ENCODE results near the gene GLT1D1.

Gene GLT1D1

GRCh38 chr12:128872303-128872702, 19.0 kb downstream of the GLT1D1 start:
- TF ChIP-seq, protein P1, sequence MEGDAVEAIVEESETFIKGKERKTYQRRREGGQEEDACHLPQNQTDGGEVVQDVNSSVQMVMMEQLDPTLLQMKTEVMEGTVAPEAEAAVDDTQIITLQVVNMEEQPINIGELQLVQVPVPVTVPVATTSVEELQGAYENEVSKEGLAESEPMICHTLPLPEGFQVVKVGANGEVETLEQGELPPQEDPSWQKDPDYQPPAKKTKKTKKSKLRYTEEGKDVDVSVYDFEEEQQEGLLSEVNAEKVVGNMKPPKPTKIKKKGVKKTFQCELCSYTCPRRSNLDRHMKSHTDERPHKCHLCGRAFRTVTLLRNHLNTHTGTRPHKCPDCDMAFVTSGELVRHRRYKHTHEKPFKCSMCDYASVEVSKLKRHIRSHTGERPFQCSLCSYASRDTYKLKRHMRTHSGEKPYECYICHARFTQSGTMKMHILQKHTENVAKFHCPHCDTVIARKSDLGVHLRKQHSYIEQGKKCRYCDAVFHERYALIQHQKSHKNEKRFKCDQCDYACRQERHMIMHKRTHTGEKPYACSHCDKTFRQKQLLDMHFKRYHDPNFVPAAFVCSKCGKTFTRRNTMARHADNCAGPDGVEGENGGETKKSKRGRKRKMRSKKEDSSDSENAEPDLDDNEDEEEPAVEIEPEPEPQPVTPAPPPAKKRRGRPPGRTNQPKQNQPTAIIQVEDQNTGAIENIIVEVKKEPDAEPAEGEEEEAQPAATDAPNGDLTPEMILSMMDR (IDR thresholded peaks at IDR 0.05; ENCODE audit: low read depth, low read length, missing control alignments), result no peak
- DNase-seq (ENCODE audit: low read depth), result no peak
- H3K4me3 ChIP-seq (ENCODE audit: low read depth, low read length), result no peak overlapping the region

DNA sequence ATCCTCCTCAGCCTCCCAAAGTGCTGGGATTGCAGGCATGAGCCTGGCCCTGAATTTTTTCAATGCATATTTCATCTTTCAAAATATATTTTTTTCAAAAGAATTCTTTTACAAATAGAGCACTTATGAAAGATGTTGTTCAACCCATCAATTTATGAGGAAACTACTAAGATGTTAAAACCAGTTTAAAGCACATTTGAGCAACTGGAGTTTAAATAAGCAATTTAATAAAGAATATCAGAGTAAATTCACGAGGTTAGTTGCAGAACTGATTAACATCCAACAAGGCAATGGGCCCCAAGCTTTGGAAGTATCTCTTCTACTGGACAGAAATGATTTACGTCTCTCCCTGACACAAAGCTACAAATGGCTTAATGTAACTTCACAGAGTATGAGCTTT, 23.3 kb downstream of the GLT1D1 start:
- no peak overlapping the region for H3K4me3 ChIP-seq (ENCODE audit: low read depth, low read length)
- TF ChIP-seq, protein P1 (IDR thresholded peaks at IDR 0.05; ENCODE audit: low read depth, low read length, missing control alignments), result no peak

DNA sequence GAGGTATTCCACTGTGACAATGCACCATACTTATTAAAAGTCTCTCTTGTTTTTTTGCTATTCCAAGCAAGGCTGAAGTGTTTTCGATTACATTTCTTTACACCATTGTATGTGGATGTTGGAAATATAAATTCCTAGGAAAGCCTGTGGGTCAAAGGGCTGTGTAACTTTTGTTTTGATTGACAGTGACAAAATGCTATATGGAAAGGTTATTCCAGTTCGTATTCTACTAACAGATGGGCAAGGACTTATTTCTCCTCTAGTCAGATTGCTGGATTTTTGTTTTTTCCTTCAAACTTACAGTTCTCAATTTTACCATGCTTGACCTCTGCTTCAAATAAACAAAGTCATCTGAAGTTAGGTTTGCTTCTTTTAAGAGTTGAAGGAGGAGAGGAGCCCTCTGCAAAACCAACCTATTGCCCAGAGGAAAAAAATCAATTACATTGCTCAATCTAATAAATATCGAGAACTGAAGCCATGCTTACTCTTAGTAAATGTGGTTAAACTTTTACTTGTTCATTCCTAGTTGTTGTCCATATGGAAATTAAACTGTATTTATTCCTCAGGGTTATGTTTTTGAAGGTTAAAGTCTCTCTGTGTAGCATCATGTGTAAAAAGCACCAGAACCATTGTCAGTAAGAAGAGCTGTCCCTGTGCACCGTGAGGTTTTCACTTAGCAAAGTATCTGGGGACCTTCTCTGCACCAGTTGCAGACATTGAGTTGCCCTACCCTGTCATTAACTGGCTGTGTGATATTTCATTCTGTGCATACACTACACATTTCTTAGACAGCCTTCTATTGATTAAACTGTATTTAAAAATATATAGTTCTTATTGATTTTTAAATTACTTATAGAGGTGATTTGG, 26.9 kb downstream of the GLT1D1 start:
- no peak for DNase-seq (ENCODE audit: low read depth)
- TF ChIP-seq, protein P1 (IDR thresholded peaks at IDR 0.05; ENCODE audit: low read depth, low read length, missing control alignments), result no peak
- H3K4me3 ChIP-seq (ENCODE audit: low read depth, low read length), result no peak overlapping the region

More for the DNA sequence above, 23.3 kb downstream of the GLT1D1 start:
- no peak for DNase-seq (ENCODE audit: low read depth)

- TF ChIP-seq, protein P1 (IDR thresholded peaks at IDR 0.05; ENCODE audit: low read depth, low read length, missing control alignments), result no peak
- no peak for DNase-seq (ENCODE audit: low read depth)
Observed at GRCh38 chr12:128891856-128892255, 38.6 kb downstream of the GLT1D1 start.

DNA sequence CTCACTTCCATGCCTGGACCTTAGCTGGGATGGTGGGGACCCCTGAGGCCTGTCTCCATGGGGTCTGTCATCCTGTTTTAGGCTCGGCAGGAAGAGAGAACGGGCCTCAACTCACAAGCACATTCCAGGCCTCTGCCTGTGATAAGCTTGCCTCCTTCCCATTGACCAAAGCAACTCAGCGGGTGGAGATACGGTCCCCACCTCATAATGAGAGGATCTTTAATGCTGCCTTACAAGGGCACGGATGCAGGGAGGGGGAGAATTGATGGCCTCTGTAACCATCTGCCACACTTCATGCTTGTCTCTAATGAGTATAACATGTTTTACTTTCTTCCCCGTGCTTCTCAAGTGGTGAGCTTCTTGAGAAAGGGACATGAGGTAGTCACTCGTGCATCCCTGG, 50.0 kb downstream of the GLT1D1 start:
- TF ChIP-seq, protein P1 (IDR thresholded peaks at IDR 0.05; ENCODE audit: low read depth, low read length, missing control alignments), result no peak
- DNase-seq (ENCODE audit: low read depth), result no peak
- no peak overlapping the region for H3K4me3 ChIP-seq (ENCODE audit: low read depth, low read length)

More at GRCh38 chr12:128891856-128892255, 38.6 kb downstream of the GLT1D1 start:
- H3K4me3 ChIP-seq (ENCODE audit: low read depth, low read length), result no peak overlapping the region

- no peak for DNase-seq (ENCODE audit: low read depth)
- TF ChIP-seq, protein P1 (IDR thresholded peaks at IDR 0.05; ENCODE audit: low read depth, low read length, missing control alignments), result no peak
- H3K4me3 ChIP-seq (ENCODE audit: low read depth, low read length), result no peak overlapping the region
Observed at GRCh38 chr12:128905003-128905544, 51.8 kb downstream of the GLT1D1 start.
